ENCODE results near the gene HELZ. TPM values are rescaled to one million over a fixed set of nuclear protein-coding genes. Genes with fewer than 3 reads are reported as not detected.
"Not testable (repeated sequence)": the region's sequence is repeated elsewhere in the genome, so short reads cannot be mapped to it uniquely, and the experiment has no call there.

Gene HELZ
- total and polyA plus RNA-seq, 4 donors = 5.5 to 175 (median 27.8) TPM

DNA sequence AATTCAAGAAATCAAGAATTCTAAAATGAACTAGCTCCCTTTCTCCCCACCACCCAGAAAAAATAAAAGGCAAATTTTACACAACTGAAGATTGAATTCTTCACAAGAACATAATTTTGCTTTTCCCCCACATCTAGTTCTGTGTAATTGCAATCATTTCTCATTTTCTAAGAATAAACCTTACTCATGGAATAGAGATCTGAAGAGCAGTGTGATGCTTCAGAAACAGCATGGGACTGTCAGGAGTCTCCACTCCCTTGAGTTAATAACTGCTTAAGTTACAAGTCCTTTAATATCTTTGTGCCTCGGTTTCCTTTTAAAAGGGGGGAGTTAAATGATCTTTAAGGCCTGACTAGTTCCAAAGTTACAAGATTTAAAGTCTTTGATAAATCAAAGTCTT lies 147.0 kb downstream of the HELZ start:
- TF ChIP-seq, protein P1, sequence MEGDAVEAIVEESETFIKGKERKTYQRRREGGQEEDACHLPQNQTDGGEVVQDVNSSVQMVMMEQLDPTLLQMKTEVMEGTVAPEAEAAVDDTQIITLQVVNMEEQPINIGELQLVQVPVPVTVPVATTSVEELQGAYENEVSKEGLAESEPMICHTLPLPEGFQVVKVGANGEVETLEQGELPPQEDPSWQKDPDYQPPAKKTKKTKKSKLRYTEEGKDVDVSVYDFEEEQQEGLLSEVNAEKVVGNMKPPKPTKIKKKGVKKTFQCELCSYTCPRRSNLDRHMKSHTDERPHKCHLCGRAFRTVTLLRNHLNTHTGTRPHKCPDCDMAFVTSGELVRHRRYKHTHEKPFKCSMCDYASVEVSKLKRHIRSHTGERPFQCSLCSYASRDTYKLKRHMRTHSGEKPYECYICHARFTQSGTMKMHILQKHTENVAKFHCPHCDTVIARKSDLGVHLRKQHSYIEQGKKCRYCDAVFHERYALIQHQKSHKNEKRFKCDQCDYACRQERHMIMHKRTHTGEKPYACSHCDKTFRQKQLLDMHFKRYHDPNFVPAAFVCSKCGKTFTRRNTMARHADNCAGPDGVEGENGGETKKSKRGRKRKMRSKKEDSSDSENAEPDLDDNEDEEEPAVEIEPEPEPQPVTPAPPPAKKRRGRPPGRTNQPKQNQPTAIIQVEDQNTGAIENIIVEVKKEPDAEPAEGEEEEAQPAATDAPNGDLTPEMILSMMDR (IDR thresholded peaks at IDR 0.05; ENCODE audit: control extremely low read depth, extremely low read depth) = no peak
- 90 to 100% methylated on average over 1 of the region's 1 CpG for WGBS, 2 donors

DNA sequence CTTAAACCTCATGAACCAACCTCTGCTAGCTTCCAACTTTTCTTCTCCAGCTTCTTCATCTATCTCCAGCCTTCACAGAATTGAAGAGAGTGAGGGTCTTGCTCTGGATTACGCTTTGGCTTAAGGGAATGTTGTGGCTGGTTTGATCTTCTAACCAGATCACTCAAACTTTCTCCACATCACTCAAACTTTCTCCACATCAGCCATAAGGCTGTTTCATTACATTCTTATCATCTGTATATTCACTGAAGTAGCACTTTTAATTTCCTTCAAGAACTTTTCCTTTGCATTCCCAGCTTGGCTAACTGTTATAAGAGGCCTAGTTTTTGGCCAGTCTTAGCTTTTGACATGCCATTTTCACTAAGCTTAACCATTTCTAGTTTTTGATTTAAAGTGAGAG lies 148.4 kb downstream of the HELZ start:
- Histone ChIP-seq H3K9me3 (ENCODE audit: control insufficient read depth in 4 of 4, insufficient read depth in 3 of 4, low read length in 3 of 4) (no peaks in the 10 kb centered on the region), H3K27ac (ENCODE audit: low read depth in 1 of 2, low read length in 1 of 2) (no peak overlapping the region), H3K27me3 (ENCODE audit: control insufficient read depth in 3 of 3, insufficient read depth in 3 of 3, low read length in 2 of 3) (no peaks in the 10 kb centered on the region), H3K4me1 (ENCODE audit: control insufficient read depth in 5 of 5, insufficient read depth in 5 of 5, low read length in 5 of 5) (peaks cover 0 to 4% (median 0%) of the 10 kb centered on the region in 5 donors), H3K4me3 (no peak overlapping the region), H3K9ac (ENCODE audit: insufficient read depth in 1 of 2, low read length in 2 of 2) (no peak overlapping the region), H3K36me3 (ENCODE audit: control insufficient read depth in 4 of 4, insufficient read depth in 4 of 4, low read length in 4 of 4) (peaks cover 0 to 3% (median 1%) of the 10 kb centered on the region in 4 donors)
- WGBS, 2 donors = 90 to 96% methylated on average over 1 of the region's 1 CpG
- TF ChIP-seq, protein P1 (IDR thresholded peaks at IDR 0.05; ENCODE audit: control extremely low read depth, extremely low read depth) = no peak
- ATAC-seq (ENCODE audit: insufficient read depth, low FRiP score) (no peak), DNase-seq (peak in 1 of 3 donors; percentile 7)

More for the DNA sequence above, 147.0 kb downstream of the HELZ start:
- Histone ChIP-seq H3K9ac (ENCODE audit: insufficient read depth in 1 of 2, low read length in 2 of 2) (no peak overlapping the region), H3K4me1 (ENCODE audit: control insufficient read depth in 5 of 5, insufficient read depth in 5 of 5, low read length in 5 of 5) (peaks cover 0 to 4% (median 2%) of the 10 kb centered on the region in 5 donors), H3K27ac (ENCODE audit: low read depth in 1 of 2, low read length in 1 of 2) (no peak overlapping the region), H3K4me3 (no peak overlapping the region), H3K36me3 (ENCODE audit: control insufficient read depth in 4 of 4, insufficient read depth in 4 of 4, low read length in 4 of 4) (peaks cover 0 to 6% (median 1%) of the 10 kb centered on the region in 4 donors), H3K9me3 (ENCODE audit: control insufficient read depth in 4 of 4, insufficient read depth in 3 of 4, low read length in 3 of 4) (no peaks in the 10 kb centered on the region), H3K27me3 (ENCODE audit: control insufficient read depth in 3 of 3, insufficient read depth in 3 of 3, low read length in 2 of 3) (no peaks in the 10 kb centered on the region)
- ATAC-seq (ENCODE audit: insufficient read depth, low FRiP score) (no peak), DNase-seq (no peak)

DNA sequence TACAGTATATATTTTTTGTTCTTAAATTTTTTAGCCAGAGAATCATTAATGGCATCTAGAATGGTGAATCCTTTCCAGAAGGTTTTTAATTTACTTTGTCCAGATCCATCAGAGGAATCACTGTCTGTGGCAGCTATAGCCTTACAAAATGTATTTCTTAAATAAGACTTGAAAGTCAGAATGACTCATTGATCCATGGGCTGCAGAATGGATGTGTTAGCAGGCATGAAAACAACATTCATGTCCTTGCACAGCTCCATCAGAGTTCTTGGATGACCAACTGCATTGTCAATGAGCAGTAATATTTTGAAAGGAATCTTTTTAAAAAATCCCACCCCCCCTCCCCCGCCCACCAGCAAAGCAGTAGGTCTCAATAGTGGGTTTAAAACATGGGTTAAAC lies 149.2 kb downstream of the HELZ start:
- H3K27ac ChIP-seq (ENCODE audit: low read depth in 1 of 2, low read length in 1 of 2) = no peak overlapping the region
- H3K4me1 ChIP-seq (ENCODE audit: control insufficient read depth in 5 of 5, insufficient read depth in 5 of 5, low read length in 5 of 5) = peaks cover 0 to 4% (median 0%) of the 10 kb centered on the region in 5 donors
- WGBS, 2 donors = 100% methylated on average over 1 of the region's 1 CpG
- no peak overlapping the region for H3K4me3 ChIP-seq
- TF ChIP-seq, protein P1 (IDR thresholded peaks at IDR 0.05; ENCODE audit: control extremely low read depth, extremely low read depth) = no peak
- DNase-seq (no peak), ATAC-seq (ENCODE audit: insufficient read depth, low FRiP score) (no peak)
- H3K36me3 ChIP-seq (ENCODE audit: control insufficient read depth in 4 of 4, insufficient read depth in 4 of 4, low read length in 4 of 4) = peaks cover 0 to 3% (median 1%) of the 10 kb centered on the region in 4 donors
- no peaks in the 10 kb centered on the region for H3K27me3 ChIP-seq (ENCODE audit: control insufficient read depth in 3 of 3, insufficient read depth in 3 of 3, low read length in 2 of 3)
- H3K9me3 ChIP-seq (ENCODE audit: control insufficient read depth in 4 of 4, insufficient read depth in 3 of 4, low read length in 3 of 4) = no peaks in the 10 kb centered on the region
- no peak overlapping the region for H3K9ac ChIP-seq (ENCODE audit: insufficient read depth in 1 of 2, low read length in 2 of 2)

DNA sequence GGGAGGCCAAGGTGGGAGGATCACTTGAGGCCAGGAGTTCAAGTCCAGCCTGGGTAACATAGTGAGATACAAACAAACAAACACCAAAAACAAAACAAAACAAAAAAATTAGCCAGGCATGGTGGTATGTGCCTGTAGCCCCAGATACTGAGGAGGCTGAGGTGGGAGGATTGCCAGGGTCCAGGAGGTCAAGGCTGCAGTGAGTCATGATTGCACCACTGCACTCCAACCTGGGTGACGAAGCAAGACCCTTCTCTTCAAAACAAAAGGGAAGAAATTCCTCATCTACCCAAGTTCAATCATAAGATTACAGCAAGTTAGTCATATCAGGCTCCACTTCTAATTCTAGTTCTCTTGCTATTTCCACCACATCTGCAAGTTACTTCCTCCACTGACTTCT lies 149.7 kb downstream of the HELZ start:
- H3K36me3 ChIP-seq (ENCODE audit: control insufficient read depth in 4 of 4, insufficient read depth in 4 of 4, low read length in 4 of 4); ATAC-seq (ENCODE audit: insufficient read depth, low FRiP score); H3K27me3 ChIP-seq (ENCODE audit: control insufficient read depth in 3 of 3, insufficient read depth in 3 of 3, low read length in 2 of 3); H3K4me3 ChIP-seq; DNase-seq; H3K9me3 ChIP-seq (ENCODE audit: control insufficient read depth in 4 of 4, insufficient read depth in 3 of 4, low read length in 3 of 4); H3K27ac ChIP-seq (ENCODE audit: low read depth in 1 of 2, low read length in 1 of 2); H3K4me1 ChIP-seq (ENCODE audit: control insufficient read depth in 5 of 5, insufficient read depth in 5 of 5, low read length in 5 of 5); H3K9ac ChIP-seq (ENCODE audit: insufficient read depth in 1 of 2, low read length in 2 of 2): not testable (repeated sequence)
- WGBS, 2 donors = 29 to 41% methylated on average over 1 of the region's 1 CpG

All from lung (tissue), 12 donors.